ENCODE data around the gene GALNT1. TPM values are rescaled to one million over a fixed set of nuclear protein-coding genes. Genes with fewer than 3 reads are reported as not detected.

The GALNT1 gene
- total and polyA plus RNA-seq, 12 donors = 8.1 to 61.2 (median 42.1) TPM

GRCh38 chr18:35740656-35741055 is 159.1 kb downstream of the GALNT1 start:
- no peaks in the 10 kb centered on the region for H3K27me3 ChIP-seq
- intact Hi-C loops (cut with DNase I) = loop anchor here in 1 of 10 donors (10.0 kb wide), 1 partner anchor 336 kb away; no protein-coding TSS in a partner anchor
- TF ChIP-seq CTCF (IDR thresholded peaks at IDR 0.05) = no peak
- WGBS, 2 donors = 90 to 92% methylated on average over 2 of the region's 2 CpGs
- no peak for ATAC-seq
- no peak overlapping the region for H3K27ac ChIP-seq
- no peaks in the 10 kb centered on the region for H3K4me1 ChIP-seq
- H3K9me3 ChIP-seq = peaks cover 0 to 38% (median 4%) of the 10 kb centered on the region in 11 donors
- no peak overlapping the region for H3K4me3 ChIP-seq
- H3K36me3 ChIP-seq = no peaks in the 10 kb centered on the region
- no peak for DNase-seq

GRCh38 chr18:35743916-35744315 is 162.4 kb downstream of the GALNT1 start:
- no peaks in the 10 kb centered on the region for H3K4me1 ChIP-seq
- ATAC-seq (no peak), DNase-seq (no peak)
- H3K36me3 ChIP-seq = no peaks in the 10 kb centered on the region
- peaks cover 0 to 26% (median under 1%) of the 10 kb centered on the region in 11 donors for H3K9me3 ChIP-seq
- no peaks in the 10 kb centered on the region for H3K27me3 ChIP-seq
- TF ChIP-seq CTCF (IDR thresholded peaks at IDR 0.05) = no peak
- intact Hi-C loops (cut with DNase I) = loop anchor here in 1 of 10 donors (10.0 kb wide), 1 partner anchor 339 kb away; no protein-coding TSS in a partner anchor
- no peak overlapping the region for H3K27ac ChIP-seq
- no peak overlapping the region for H3K4me3 ChIP-seq

- peaks cover 0 to 7% (median 0%) of the 10 kb centered on the region in 11 donors for H3K9me3 ChIP-seq
- no peaks in the 10 kb centered on the region for H3K4me1 ChIP-seq
- 88 to 93% methylated on average over 4 of the region's 4 CpGs for WGBS, 2 donors
- H3K27ac ChIP-seq = no peak overlapping the region
- no peak for ATAC-seq
- no peak overlapping the region for H3K4me3 ChIP-seq
- no peak for TF ChIP-seq CTCF (IDR thresholded peaks at IDR 0.05)
- H3K36me3 ChIP-seq = no peaks in the 10 kb centered on the region
- DNase-seq = no peak
- H3K27me3 ChIP-seq = no peaks in the 10 kb centered on the region
- intact Hi-C loops (cut with DNase I) = loop anchor here in 2 of 10 donors (1.0 to 10.0 kb wide), 2 partner anchors 180 to 341 kb away; no protein-coding TSS in a partner anchor
Observed at GRCh38 chr18:35745814-35746213, 164.3 kb downstream of the GALNT1 start.

GRCh38 chr18:35746826-35747339 is 165.3 kb downstream of the GALNT1 start:
- TF ChIP-seq CTCF (IDR thresholded peaks at IDR 0.05) = no peak
- DNase-seq (no peak), ATAC-seq (no peak)
- H3K36me3 ChIP-seq = no peaks in the 10 kb centered on the region
- WGBS, 2 donors = 92 to 97% methylated on average over 2 of the region's 2 CpGs
- H3K27ac ChIP-seq = no peak overlapping the region
- H3K4me3 ChIP-seq = no peak overlapping the region
- H3K27me3 ChIP-seq = no peaks in the 10 kb centered on the region
- peaks cover 0 to 7% (median 0%) of the 10 kb centered on the region in 11 donors for H3K9me3 ChIP-seq
- intact Hi-C loops (cut with DNase I) = loop anchor here in 1 of 10 donors (10.0 kb wide), 1 partner anchor 342 kb away; no protein-coding TSS in a partner anchor
- no peaks in the 10 kb centered on the region for H3K4me1 ChIP-seq
